Nephron progenitor cell (in vitro differentiated cells): Measurements from ENCODE around the gene MUL1.

ENCODE experiments used
- DNase-seq: peaks from one replicate; pipeline ENCODE4 v3.0.0; 2021
- H3K27ac Mint-ChIP-seq: 2 replicates; pipeline ENCODE4 v1.8.0; 2021; ENCODE audit warnings: mild to moderate bottlenecking, moderate library complexity, mixed read lengths
- H3K27me3 Mint-ChIP-seq: 2 replicates; pipeline ENCODE4 v1.8.0; 2021; ENCODE audit warnings: mild to moderate bottlenecking, low read depth, mixed read lengths; ENCODE audit not compliant: poor library complexity
- H3K36me3 Mint-ChIP-seq: 2 replicates; pipeline ENCODE4 v1.8.0; 2021; ENCODE audit warnings: low read depth, mixed read lengths
- H3K4me1 Mint-ChIP-seq: 2 replicates; pipeline ENCODE4 v1.8.0; 2021; ENCODE audit warnings: mixed read lengths
- H3K4me3 Mint-ChIP-seq: 2 replicates; pipeline ENCODE4 v1.8.0; 2021; ENCODE audit warnings: mild to moderate bottlenecking, moderate library complexity, mixed read lengths
- H3K9me3 Mint-ChIP-seq: 2 replicates; pipeline ENCODE4 v1.8.0; 2021; ENCODE audit warnings: mild to moderate bottlenecking, moderate library complexity, mixed read lengths
- CTCF ChIP-seq: fragments of 200-600 bp; sonication (generic); IDR thresholded peaks from 2 replicates; pipeline ENCODE4 v1.5.0; 2021; ENCODE audit warnings: antibody characterized with exemption

The MUL1 gene

GRCh38 chr1:20472860-20473711 is 34.9 kb downstream of the MUL1 start:
- Mint-ChIP-seq H3K36me3 (no peaks in the 10 kb centered on the region), H3K9me3 (no peaks in the 10 kb centered on the region), H3K27me3 (peaks cover 70% of the 10 kb centered on the region), H3K27ac (no peak overlapping the region), H3K4me3 (peak overlapping the region; percentile 53), H3K4me1 (peaks cover 43% of the 10 kb centered on the region)
- TF ChIP-seq CTCF, result no peak
- peak; percentile 83 for DNase-seq

GRCh38 chr1:20472121-20472520 is 35.8 kb downstream of the MUL1 start:
- Mint-ChIP-seq H3K27me3 (peaks cover 75% of the 10 kb centered on the region), H3K4me3 (no peak overlapping the region), H3K9me3 (no peaks in the 10 kb centered on the region), H3K4me1 (peaks cover 33% of the 10 kb centered on the region), H3K27ac (no peak overlapping the region), H3K36me3 (no peaks in the 10 kb centered on the region)
- DNase-seq, result no peak
- TF ChIP-seq CTCF, result no peak

- TF ChIP-seq CTCF, result no peak
- peaks cover 27% of the 10 kb centered on the region for H3K4me1 Mint-ChIP-seq
- peaks cover 64% of the 10 kb centered on the region for H3K27me3 Mint-ChIP-seq
- H3K9me3 Mint-ChIP-seq, result no peaks in the 10 kb centered on the region
- no peak for DNase-seq
- no peak overlapping the region for H3K27ac Mint-ChIP-seq
- no peaks in the 10 kb centered on the region for H3K36me3 Mint-ChIP-seq
- no peak overlapping the region for H3K4me3 Mint-ChIP-seq
These were observed 37.8 kb downstream of the MUL1 start for GRCh38 chr1:20470194-20470593.

GRCh38 chr1:20469406-20470076 is 38.4 kb downstream of the MUL1 start:
- DNase-seq, result no peak
- Mint-ChIP-seq H3K27me3 (peaks cover 58% of the 10 kb centered on the region), H3K4me1 (peaks cover 22% of the 10 kb centered on the region), H3K4me3 (no peak overlapping the region), H3K27ac (no peak overlapping the region), H3K9me3 (no peaks in the 10 kb centered on the region), H3K36me3 (no peaks in the 10 kb centered on the region)
- TF ChIP-seq CTCF, result no peak

- no peaks in the 10 kb centered on the region for H3K9me3 Mint-ChIP-seq
- no peak for TF ChIP-seq CTCF
- no peaks in the 10 kb centered on the region for H3K36me3 Mint-ChIP-seq
- H3K27ac Mint-ChIP-seq, result no peak overlapping the region
- peaks cover 14% of the 10 kb centered on the region for H3K4me1 Mint-ChIP-seq
- H3K4me3 Mint-ChIP-seq, result no peak overlapping the region
- DNase-seq, result no peak
- peaks cover 45% of the 10 kb centered on the region for H3K27me3 Mint-ChIP-seq
These were observed 41.7 kb downstream of the MUL1 start for GRCh38 chr1:20466273-20466672.
